SIG-M5 (cell line): ENCODE results near the gene ADAMTSL5.

Experiments used
- DNase-seq: peaks from one replicate; lab custom pipeline; 2025; lab: John Stamatoyannopoulos, UW

ADAMTSL5 gene

DNA sequence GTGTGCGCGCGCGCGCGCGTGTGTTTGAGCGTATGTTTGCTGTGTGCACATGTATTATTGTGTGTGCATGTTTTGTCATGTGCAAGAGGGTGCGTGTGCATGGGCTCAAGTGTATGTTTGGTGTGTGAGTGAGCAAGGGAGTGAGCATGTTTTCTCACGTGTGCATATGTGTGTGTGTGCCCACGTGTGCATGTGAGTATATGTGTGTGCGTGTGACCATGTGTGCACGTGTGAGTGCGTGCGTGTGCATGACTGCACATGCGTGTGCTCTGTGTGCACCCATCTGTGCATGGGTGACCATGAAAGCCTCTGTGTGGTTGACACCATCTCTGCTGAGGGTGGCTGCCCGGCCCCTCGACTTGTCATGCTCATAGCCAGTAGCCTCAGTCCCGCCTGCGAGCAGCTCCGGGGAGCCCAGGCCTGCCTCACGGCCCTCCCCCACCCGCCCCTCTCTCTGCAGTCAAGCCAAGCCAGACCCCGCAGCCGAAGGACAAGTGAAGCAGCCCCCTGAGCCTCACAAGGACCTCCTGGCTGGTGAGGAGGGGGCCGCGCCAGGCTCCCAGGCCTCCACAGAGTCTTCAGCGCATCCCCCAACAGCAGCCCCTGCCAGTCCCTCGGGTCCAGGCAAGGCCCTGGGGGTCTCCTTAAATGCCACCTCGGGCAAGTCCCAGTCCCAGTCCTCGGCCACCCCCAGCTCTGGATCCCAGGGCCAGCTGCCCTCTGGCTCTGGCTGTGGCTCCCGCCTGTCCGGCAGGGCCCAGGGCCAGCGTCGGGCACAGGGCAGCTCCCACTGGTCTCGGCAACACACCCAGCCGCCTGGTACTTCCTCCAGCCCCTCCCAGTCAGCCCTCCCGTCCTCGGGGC is 15.9 kb downstream of the ADAMTSL5 start:
- no peak for DNase-seq

DNA sequence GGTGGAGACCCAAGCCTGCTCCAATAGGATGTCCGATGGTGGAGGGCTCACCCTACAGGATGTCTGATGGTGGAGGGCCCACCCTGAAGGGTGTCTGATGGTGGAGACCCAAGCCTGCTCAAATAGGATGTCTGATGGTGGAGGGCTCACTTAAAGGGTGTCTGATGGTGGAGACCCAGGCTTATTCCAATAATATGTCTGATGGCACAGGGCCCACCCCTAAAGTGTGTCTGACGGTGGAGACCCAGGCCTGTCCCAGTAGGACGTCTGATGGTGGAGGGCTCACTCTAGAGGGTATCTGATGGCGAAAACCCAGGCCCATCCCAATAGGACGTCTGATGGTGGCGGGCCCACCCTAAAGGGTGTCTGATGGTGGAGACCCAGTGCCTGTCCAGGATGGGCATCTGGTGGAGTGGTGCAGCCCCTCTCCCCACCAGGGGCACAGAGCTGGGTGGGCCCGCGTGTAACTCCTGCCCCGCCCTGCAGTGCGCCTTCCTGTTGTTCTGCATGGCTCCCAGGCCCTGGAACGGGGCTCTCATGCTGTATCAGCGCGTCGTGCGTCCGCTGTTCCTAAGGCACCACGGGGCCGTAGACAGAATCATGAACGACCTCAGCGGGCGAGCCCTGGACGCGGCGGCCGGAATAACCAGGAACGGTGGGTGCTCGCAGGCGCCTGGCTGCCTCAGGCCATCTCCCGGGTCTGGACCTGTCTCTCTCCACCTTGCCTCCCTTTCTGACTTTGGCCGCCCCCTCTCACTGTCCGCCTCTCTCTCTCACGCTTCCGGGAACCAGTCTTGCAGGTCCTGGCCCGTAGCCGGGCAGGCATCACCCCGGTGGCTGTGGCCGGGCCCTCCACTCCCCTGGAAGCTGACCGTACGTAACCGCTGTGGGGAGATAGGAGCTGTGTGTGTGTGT is 16.8 kb downstream of the ADAMTSL5 start:
- no peak for DNase-seq

DNA sequence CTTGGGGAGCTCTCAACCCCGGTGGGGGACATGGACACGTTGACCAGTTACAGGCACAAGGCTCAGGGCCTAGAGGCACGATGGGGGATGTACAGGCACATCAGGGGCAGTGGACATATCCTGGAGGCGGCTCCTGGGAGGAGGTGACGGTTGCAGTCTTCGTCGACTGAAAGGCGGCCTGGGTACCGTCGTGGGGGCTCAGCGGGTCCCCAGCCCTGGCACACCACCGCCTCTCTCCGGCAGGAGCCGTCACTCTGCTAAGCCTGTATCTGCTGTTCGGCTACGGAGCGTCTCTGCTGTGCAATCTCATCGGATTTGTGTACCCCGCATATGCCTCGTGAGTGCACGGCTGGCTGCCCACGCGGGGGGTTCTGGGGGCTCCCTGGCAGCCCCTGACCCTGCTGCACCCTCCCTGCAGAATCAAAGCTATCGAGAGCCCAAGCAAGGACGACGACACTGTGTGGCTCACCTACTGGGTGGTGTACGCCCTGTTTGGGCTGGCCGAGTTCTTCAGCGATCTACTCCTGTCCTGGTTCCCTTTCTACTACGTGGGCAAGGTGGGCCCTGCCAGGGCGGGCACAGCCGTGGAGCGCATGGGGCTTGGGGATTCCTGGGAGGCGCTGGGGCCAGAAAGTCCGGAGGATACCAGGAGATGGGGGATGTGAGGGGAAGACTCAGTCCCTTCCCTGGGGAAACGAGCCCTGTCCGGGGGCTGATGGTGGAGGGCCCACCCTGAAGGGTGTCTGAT is 17.6 kb downstream of the ADAMTSL5 start:
- DNase-seq, result no peak

DNA sequence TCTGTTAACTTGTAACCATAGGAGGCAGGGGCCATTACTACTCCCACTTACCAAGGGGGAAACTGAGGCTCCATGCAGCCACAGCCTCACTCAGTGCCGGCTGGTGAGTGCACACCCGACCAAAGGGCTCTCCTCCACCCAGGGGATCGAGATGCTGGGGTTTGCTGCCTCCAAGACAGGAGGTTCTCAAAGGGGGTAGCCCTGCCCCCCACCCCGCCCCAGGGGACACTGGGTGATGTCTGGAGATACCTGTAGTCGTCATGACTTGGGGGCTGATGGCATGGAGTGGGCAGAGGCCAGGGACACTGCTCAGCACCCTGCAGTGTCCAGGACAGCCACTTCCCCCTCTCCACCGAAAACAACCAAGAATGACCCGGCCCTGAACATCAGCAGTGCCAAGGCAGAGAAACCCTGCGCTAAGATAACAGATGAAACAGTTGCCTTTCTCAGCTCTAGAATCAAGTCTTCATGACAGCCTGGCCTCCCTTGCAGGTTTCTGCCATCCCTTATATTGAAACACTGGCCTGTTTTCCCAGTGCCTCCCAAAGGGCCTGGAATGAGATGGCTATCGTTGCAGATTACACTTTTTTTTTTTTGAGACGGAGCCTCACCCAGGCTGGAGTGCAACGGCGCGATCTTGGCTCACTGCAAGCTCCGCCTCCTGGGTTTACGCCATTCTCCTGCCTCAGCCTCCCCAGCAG is 18.6 kb downstream of the ADAMTSL5 start:
- DNase-seq, result no peak

DNA sequence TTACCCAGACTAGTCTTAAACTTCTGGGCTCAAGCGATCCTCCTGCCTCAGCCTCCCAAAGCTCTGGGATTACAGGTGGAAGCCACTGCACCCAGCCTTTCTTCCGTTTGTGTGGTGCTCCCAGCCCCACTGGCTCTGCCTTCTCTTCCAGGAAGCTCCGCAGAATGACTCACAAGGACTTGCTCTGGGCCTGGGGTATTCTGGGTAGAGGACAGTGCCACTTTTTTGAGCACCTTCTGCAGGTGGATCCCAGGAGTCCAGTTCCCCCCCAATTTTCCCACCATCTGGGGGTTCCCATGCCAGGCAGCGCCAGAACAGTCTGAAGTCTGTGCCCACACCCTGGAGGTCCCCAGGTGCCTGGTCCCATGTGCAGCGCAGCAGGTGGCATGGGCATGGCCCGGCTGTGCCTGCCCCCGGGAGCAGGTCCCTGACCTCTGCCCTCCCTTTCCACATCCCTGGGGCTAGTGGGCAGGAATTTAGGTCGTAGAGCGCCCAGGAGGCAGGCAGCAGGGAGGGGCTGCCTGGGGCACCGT is 20.3 kb downstream of the ADAMTSL5 start:
- no peak for DNase-seq

DNA sequence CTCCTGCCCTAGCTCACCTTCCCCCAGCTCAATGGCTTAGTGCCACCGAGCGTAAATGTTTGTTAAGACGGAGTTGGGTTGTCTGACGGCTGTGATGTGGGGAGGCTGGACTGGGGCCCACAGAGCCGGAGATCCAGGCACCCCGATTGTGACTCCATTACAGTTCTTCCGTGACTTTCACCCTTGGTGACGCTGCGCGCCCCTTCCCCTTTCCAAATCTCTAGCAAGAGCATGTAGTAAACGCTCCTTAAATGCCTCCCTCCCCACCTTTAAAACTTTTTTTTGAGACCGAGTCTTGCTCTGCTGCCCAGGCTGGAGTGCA is 21.0 kb downstream of the ADAMTSL5 start:
- no peak for DNase-seq

DNA sequence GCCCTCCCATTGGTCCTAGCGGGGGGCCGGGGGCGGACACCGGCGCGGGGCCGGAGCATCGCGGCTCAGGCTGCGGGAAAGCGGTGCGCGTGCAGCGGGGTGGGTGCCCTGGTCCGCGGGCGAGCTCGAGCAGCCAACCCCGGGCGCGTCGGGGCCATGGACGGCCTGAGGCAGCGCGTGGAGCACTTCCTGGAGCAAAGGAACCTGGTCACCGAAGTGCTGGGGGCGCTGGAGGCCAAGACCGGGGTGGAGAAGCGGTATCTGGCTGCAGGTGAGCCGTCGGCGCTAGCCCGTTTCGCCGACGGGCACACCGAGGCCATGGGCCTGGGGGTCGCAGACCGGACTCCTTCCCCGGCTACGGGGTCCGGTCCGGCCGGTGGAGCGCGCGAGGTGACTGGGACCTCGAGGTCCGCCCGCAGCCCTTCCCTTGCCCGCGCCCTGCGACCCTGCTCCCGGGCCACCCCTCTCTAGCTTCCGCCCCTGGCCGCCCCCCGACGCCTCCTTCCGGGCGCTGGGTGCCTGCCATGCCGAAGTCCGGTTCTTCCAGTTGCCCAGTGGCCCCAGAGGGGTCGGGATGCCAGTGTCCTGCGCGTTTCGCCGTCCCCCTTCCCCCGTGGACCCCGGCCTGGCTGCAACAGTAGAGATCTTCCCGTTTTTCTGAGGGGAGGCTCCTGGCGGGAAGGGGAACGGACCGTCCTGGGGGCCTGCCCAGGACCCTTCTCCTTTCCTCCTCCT is 21.5 kb downstream of the ADAMTSL5 start, which contains the start of gene REEP6:
TSS of gene REEP6 (plus strand) at position 68 of the 735 bp plus-strand sequence. CDS start at position 157, 89 bp downstream.
- DNase-seq, result no peak

DNA sequence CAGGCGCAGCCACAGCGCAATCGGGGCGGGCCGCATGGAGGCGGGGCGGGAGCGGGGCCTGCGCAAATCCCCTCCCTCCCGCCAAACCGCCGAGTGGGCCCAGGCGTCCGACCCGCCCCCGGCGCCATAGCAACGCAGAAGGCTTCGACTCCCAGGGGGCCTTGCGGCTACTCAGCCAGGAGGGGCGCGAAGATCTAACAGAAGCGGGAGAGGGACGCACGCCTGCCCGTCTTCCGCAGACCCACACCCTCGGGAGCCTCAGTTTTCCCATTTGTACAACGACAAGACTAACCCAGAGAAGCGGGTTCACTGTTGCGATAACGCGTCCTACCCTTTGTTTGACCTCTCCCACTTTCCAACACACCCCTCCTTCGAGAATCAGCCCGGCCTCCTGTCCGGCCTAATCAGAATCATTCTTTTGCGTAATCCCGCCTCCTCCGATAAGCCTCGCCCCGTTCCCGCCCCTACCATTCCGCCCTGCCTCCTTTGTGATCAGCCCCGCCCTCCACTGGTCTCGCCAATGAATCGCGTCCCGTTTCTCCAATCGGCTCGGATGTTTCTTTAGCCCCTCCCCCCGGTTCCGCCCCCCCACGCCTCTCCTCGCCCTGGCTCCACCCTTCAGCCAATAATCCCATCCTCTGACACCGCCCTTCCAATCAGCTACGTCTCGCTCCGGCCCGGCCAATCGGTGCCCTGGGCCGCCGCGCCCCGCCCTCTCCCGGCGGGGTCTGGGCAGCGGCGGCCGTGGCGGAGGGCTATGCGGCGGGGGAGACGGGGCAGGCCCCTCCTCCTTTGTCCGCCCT is 22.3 kb downstream of the ADAMTSL5 start, which contains the start of gene PCSK4:
TSS of gene PCSK4 (minus strand) at position 40 of the 803 bp plus-strand sequence. CDS start at position 36, 4 bp downstream.
- DNase-seq, result peak; percentile 97

DNA sequence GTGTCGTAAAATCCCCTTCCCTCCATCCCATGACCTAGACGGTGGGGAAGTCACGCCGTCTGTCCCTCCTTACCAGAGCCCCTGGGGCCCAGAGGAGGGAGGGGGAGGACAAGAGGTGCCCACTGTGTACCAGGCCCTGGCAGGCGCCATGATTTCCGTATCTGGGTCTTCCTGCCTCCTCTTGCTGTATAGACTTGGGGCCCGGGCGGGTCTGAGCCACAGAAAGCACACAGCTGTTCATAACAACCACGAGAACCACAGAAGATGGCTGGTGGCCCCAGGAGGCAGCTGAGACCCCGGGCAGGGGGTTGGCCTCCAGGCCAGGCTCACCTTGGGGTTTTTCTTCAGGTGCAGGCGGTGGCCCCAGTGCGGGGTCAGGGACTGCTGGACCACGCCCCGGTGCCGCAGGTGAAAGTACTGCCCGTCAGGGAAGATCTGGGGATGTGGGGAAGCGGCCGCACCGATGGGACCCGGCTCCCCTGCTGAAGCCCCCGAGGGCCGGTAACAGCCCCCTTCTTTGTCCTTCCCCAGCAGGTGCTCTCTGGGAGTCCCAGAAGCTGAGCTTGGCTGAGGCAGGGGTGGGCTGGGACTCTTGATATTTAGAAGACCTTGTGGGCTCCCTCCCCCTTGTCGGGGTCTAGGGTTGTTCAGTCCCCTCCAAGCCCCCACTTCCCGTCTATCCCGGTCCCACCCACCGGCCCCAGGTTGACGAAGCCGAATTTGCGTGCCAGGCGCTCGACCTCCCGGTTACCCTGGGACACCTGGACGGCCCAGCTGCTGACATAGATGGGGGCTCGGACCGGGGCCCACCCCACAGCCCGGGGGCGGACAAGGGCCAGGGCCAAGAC is 23.1 kb downstream of the ADAMTSL5 start:
- DNase-seq, result no peak

DNA sequence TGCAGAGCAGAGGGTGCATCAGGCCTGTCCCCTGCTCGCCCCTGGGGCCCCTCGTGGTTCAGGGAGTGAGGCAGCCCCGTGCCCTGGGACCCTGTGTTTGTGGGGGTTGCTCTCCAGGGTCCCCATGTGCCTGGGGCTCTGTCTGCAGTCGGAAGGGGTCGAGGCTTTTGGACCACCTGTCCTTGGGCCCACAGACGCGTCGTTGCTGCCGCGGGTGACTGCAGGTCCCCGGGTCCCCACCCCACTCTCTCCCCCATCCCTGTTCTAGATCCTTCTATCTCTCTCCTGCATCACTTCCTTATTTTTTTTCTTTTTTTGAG is 24.6 kb downstream of the ADAMTSL5 start:
- no peak for DNase-seq

DNA sequence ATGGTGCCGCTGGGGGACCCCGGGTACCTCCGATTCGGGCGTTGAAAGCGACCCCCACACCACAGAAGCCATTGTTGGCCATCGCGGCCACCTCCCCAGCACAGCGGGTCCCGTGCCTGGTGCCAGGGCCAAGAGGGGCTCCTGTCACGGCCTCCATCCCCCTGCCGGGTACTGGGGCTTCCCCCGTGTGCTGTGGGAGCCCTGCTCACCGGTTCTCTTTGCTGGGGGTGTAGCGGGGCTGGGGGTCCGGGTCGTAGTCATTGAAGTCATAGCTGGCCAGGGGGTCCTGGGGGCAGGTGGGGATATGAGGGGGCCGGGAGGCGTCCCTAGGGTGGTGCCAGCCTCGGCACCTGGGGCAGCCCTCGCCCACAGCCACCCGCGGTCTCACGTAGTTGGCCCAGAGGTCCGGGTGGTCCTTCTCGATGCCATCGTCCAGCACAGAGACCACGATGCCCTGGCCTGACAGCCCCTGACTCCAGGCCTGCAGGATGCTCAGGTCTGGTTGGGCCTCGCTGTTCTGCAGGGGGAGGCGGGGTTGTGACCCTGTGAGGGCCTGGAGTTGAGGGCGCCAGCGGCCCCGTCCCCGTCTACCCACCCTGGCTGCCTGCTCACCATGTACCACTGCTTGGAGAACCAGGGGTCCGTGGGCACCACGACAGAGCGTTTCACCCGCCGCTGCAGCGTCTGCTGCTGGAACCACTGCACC is 25.1 kb downstream of the ADAMTSL5 start:
- no peak for DNase-seq

DNA sequence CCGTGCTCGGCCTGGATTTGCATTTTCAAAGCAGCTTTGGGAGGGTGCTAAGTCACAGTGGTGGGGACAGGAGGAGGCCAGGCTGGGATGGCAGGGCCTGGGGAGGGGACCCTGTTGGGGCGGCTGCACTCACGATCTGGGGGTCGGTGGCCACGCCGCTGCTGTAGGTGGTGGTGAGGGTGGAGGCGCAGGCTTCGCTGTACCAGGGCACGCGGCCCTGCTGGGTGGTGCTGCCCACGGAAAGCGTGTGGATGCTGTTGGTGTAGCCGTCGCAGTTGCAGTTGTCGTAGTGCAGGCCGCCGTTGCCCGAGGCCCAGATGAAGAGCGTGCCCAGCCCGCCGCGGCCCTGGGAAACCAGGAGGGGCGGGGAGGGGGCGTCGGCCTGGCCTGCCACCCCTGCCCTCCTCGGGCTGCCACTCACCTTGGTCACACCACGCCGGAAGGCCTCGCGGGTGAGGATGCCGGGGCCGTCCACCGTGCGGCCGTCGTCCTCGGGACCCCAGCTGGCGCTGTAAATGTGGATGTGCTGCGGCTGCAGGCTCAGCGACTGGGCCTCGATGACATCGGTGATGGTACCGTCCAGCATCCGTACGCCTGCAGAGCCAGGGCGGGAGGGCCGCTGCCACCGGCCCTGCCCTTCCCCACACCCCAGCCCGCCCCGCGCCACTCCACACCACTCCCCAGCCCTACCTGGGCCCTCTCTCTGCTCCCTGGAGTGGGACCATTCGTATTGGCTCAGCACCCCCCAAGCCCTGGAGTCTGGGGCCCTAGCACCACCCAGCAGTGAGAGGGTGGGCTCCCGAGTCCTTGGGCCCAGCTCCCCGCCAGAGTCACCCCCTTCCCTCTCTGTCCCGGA is 25.9 kb downstream of the ADAMTSL5 start:
- no peak for DNase-seq

DNA sequence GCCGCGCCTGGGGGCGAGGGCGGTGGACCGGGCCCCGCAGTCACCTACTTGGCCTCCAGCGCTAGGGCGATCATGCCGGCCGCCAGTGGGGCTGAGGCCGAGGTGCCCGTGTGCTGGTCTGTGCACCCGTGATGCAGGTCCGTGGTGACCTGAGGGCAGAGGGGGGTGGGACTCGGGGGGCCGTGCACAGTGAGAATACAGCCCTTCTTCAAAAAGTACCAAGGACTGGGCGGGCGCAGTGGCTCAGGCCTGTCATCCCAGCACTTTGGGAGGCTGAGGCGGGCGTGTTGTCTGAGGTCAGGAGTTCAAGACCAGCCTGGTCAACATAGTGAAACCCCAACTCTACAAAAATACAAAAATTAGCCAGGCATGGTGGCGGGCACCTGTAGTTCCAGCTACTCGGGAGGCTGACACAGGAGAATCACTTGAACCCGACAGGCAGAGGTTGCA is 28.8 kb downstream of the ADAMTSL5 start:
- no peak for DNase-seq

DNA sequence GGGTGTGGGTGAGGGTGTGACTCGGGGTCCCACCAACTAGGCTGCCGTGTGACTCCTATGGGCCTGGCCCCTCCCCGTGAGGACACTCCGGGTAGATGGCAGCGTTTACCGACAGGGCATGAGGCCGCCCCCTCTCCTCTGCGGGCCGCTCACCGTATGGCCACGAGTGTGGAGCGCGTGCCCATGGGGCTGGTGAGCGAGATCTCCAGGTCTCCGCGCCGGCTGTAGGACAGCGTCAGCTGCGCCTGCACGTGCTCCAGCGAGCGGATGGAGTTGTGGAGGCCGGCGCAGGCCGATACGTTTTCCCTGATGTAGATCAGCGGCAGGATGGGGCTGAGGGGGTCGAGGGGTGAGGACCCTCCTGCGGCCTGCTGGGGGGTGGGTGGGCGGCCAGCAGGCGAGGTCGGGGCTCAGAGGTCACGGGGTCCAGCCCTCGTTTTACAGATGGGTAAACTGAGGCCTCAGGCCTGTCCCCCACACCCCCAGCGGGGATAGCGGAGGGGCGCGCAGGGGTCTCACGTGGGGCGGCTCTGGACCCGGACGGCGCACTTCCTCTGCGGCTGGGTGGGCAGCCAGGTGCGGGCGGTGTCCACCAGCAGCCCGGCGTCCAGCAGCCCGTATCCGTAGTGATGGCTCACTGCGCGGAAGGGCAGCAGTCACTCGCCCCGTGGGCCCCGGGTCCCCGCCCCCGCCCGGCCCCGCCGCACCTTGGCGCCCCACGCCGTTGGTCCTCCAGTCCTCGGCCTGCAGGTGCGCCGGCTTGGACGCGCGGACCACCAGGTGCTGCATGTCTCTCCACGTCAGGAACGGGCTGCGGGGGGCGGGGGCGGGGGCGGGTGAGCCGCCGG is 29.5 kb downstream of the ADAMTSL5 start:
- DNase-seq, result no peak

DNA sequence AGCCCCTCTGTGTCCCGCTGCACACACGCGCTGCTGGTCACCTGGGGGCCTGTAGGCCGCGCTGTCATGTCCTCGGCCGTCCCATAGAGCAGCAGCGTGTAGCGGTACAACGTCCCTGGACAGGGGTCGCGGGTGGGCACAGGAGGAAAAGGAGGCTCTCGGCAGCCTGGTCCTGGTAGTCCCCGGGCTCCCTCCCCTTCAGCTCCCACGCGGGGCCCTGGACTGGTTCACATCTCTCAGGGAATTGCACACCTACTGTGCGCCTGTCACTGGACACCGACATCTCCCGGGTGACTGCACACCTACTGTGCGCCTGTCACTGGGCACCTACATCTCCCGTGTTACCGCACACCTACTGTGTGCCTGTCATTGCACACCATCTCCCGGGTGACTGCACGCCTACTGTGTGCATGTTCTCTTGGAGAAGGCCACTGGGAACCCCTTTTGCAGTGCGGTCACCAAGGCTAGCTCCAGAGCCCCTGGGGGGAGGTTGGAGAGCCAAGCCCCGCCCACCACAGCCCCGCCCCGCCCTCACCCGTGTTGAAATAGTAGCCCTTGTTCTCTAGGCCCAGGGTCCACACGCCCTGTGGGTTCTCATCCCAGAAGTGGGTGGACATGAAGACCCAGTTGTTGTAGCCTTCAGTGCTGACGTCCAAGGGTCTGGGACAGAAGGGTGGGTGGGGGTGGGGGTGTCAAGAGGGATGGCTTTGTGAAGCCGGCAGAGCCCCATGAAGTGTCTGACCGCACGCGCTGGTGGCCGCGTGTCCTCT is 30.3 kb downstream of the ADAMTSL5 start:
- no peak for DNase-seq
